Esophagus muscularis mucosa (tissue), 4 donors: ENCODE results near the gene GALNTL6. TPM values are rescaled to one million over a fixed set of nuclear protein-coding genes. Genes with fewer than 3 reads are reported as not detected.

Experiments used
- DNase-seq: peaks from one replicate; pipeline ENCODE4 v3.0.0-alpha.2; 2017; ENCODE audit errors: extremely low spot score
- H3K27ac ChIP-seq, 4 donors: fragments of 200-600 bp; sonication (generic); replicated peaks in 1 of 4; 1 replicate in 3 of 4; 2 replicates in 1 of 4; pipeline ENCODE4 v1.5.1; 2016 to 2019; ENCODE audit warnings: mild to moderate bottlenecking in 1 of 4
- H3K27me3 ChIP-seq, 4 donors: fragments of 200-600 bp; sonication (generic); one replicate each; pipeline versions ENCODE4 v1.5.1 to v1.6.0; 2016 to 2019
- H3K36me3 ChIP-seq, 4 donors: fragments of 200-600 bp; sonication (generic); one replicate each; pipeline ENCODE4 v1.5.1; 2016 to 2019
- H3K4me1 ChIP-seq, 4 donors: fragments of 200-600 bp; sonication (generic); one replicate each; pipeline ENCODE4 v1.5.1; 2016 to 2019
- H3K4me3 ChIP-seq, 4 donors: fragments of 200-600 bp; sonication (generic); 1 replicate in 2 of 4; 2 replicates in 2 of 4; pipeline ENCODE4 v1.5.1; 2016 to 2019; ENCODE audit warnings: mild to moderate bottlenecking in 4 of 4, moderate library complexity in 1 of 4
- H3K9me3 ChIP-seq, 4 donors: fragments of 200-600 bp; sonication (generic); 1 replicate in 3 of 4; 2 replicates in 1 of 4; pipeline ENCODE4 v1.5.1; 2016 to 2019
- CTCF ChIP-seq, 3 experiments: fragments of 200-600 bp in 2 of 3; fragments of 450-650 bp in 1 of 3; sonication (generic) in 2 of 3; IDR thresholded peaks; one replicate each; pipeline ENCODE4 v1.5.1; 2017 to 2019; ENCODE audit warnings: antibody characterized with exemption in 3 of 3, mild to moderate bottlenecking in 2 of 3, moderate library complexity in 1 of 3
- EP300 ChIP-seq: sonication (generic); formaldehyde crosslinking; IDR thresholded peaks from one replicate; pipeline ENCODE4 v1.6.1; 2017; ENCODE audit warnings: antibody characterized with exemption
- POLR2A ChIP-seq: fragments of 450-650 bp; IDR thresholded peaks from one replicate; pipeline ENCODE4 v1.6.1; 2017; ENCODE audit warnings: antibody characterized with exemption, moderate library complexity, mild to moderate bottlenecking, low read depth
- POLR2AphosphoS5 ChIP-seq, 2 donors: sonication (generic); formaldehyde crosslinking; IDR thresholded peaks; one replicate each; pipeline ENCODE4 v1.6.1; 2017; ENCODE audit warnings: antibody characterized with exemption in 2 of 2
- WGBS: methylation state at CpG from one replicate; pipeline ENCODE4 v1.1.5; 2018; 5-methylcytosine and 5-hydroxymethylcytosine counted together
- intact Hi-C: fragments of 100-400 bp; cut with DNase I; formaldehyde crosslinking; loops from one replicate; pipeline ENCODE4 v1.15.1; 2023
- total RNA-seq, 4 donors: library from RNA; depleted of rRNA; stranded (reverse); fragments of >200 nt; gene quantifications; one replicate each; pipeline versions ENCODE4 v1.1.0 to v1.2.1, GENCODE V29; 2016

Gene GALNTL6
- total RNA-seq, 4 donors from 2014 or later: 0.33 to 0.42 TPM; not detected in 2

GRCh38 chr4:173045571-173045970 is 1232.4 kb downstream of the GALNTL6 start:
- Histone ChIP-seq H3K36me3 (no peaks in the 10 kb centered on the region), H3K4me1 (peaks cover 0 to 4% (median 2%) of the 10 kb centered on the region in 4 donors), H3K9me3 (no peaks in the 10 kb centered on the region), H3K27me3 (no peaks in the 10 kb centered on the region), H3K4me3 (no peak overlapping the region), H3K27ac (no peak overlapping the region)
- WGBS: 60% methylated on average over 1 of the region's 1 CpG
- DNase-seq: no peak
- no peak for TF ChIP-seq EP300
- no peak for TF ChIP-seq POLR2AphosphoS5 (IDR thresholded peaks at IDR 0.05)
- TF ChIP-seq POLR2A: no peak
- no peak for TF ChIP-seq CTCF (IDR thresholded peaks at IDR 0.05)
- intact Hi-C loops: no loop called here

DNA sequence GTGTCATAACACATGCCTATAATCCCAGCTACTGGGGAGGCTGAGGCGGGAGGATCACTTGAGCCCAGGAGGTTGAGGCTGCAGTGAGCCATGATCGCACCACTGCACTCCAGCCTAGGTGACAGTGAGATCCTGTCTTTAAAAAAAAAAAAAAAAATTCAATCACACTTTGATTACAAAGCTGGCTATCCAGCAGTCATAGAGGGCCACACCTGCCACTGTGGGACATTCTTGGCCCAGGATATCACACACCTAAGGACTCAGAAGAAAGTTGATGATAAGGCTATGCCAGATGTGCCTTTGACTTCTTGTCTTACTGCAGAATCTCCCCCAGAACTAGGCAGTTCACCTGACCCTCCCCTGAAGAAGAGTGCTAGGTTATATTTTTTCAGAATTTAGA is 1232.9 kb downstream of the GALNTL6 start:
- TF ChIP-seq POLR2AphosphoS5 (IDR thresholded peaks at IDR 0.05) (no peak), POLR2A (no peak), EP300 (no peak), CTCF (IDR thresholded peaks at IDR 0.05) (no peak)
- no peak for DNase-seq
- no peaks in the 10 kb centered on the region for H3K27me3 ChIP-seq
- intact Hi-C loops: no loop called here
- 95% methylated on average over 2 of the region's 2 CpGs for WGBS
- no peaks in the 10 kb centered on the region for H3K9me3 ChIP-seq
- H3K4me3 ChIP-seq: no peak overlapping the region
- H3K27ac ChIP-seq: no peak overlapping the region
- no peaks in the 10 kb centered on the region for H3K36me3 ChIP-seq
- no peaks in the 10 kb centered on the region for H3K4me1 ChIP-seq

DNA sequence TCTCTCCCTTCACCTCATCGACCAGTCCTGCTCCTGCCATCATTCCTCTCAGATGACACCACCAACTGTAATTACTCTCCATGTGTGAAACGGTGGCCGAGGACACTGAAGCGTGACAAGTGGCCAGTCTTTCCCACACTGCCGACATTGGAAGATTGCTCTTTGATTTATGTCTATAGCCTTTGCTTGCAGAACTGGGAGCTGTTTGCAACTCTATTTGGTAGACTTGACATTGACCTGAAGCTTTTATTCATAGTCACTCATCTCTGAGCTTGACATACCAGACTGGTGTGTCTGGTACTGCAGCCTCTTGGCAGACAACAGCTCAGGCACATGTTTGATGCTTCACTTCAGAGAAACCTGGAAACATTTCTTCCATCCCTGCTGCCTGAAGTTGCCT is 1233.6 kb downstream of the GALNTL6 start:
- no peaks in the 10 kb centered on the region for H3K4me1 ChIP-seq
- no peaks in the 10 kb centered on the region for H3K27me3 ChIP-seq
- 90% methylated on average over 5 of the region's 5 CpGs for WGBS
- H3K9me3 ChIP-seq: no peaks in the 10 kb centered on the region
- no peak overlapping the region for H3K27ac ChIP-seq
- intact Hi-C loops: no loop called here
- H3K4me3 ChIP-seq: no peak overlapping the region
- H3K36me3 ChIP-seq: no peaks in the 10 kb centered on the region
- TF ChIP-seq POLR2A (no peak), POLR2AphosphoS5 (IDR thresholded peaks at IDR 0.05) (no peak)
- DNase-seq: no peak

DNA sequence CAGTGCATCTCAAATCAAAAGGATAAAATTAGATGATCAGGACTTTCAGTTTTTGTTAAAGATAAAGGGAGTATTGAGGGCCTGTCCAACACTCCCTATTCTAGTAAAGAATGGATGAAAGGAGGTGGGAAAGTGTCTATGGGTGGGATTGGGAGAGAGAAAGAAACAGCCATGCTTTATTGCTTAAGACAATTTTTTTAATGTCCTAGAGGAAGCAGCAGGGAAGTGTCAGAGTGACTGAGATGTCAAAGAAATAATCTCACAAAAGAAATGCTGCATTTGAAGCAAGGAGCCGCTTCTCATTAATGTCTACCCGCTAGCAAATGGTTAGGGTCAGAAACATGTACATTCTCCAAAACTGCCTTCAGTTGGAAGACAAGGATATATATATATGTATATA is 1238.0 kb downstream of the GALNTL6 start:
- TF ChIP-seq POLR2A (no peak), EP300 (no peak), POLR2AphosphoS5 (IDR thresholded peaks at IDR 0.05) (no peak), CTCF (IDR thresholded peaks at IDR 0.05) (no peak)
- no peak for DNase-seq
- 75% methylated on average over 2 of the region's 2 CpGs for WGBS
- Histone ChIP-seq H3K4me3 (no peak overlapping the region), H3K27me3 (no peaks in the 10 kb centered on the region), H3K9me3 (no peaks in the 10 kb centered on the region), H3K4me1 (no peaks in the 10 kb centered on the region), H3K27ac (no peak overlapping the region), H3K36me3 (no peaks in the 10 kb centered on the region)
- intact Hi-C loops: no loop called here

GRCh38 chr4:173051716-173052115 is 1238.5 kb downstream of the GALNTL6 start:
- Histone ChIP-seq H3K9me3 (no peaks in the 10 kb centered on the region), H3K4me1 (peaks cover 0 to 3% (median under 1%) of the 10 kb centered on the region in 4 donors), H3K36me3 (no peaks in the 10 kb centered on the region), H3K4me3 (peak overlapping the region; percentile 13 to 33 (median 28)), H3K27ac (no peak overlapping the region), H3K27me3 (no peaks in the 10 kb centered on the region)
- TF ChIP-seq POLR2A: no peak
- TF ChIP-seq CTCF (IDR thresholded peaks at IDR 0.05): no peak
- TF ChIP-seq EP300: no peak
- no peak for TF ChIP-seq POLR2AphosphoS5 (IDR thresholded peaks at IDR 0.05)
- WGBS: 34% methylated on average over 9 of the region's 9 CpGs
- no peak for DNase-seq
- intact Hi-C loops: no loop called here
